HCT116 (cell line): ENCODE results near the gene TRIM72. TPM values are rescaled to one million over a fixed set of nuclear protein-coding genes. Genes with fewer than 3 reads are reported as not detected.
"Not testable (repeated sequence)": the region's sequence is repeated elsewhere in the genome, so short reads cannot be mapped to it uniquely, and the experiment has no call there.

Source experiments
- ATAC-seq: fragments of 200-7000 bp; cut with Tn5 transposase; 2 replicates; pipeline ENCODE4 v1.9.1; 2020; ENCODE audit warnings: mild to moderate bottlenecking, moderate library complexity
- BruUV-seq: library from RNA; stranded (reverse); fragments of 400-500 nt; replicated peaks from 2 replicates; lab custom pipeline; 2021; lab: Mats Ljungman, UMichigan
- CTCF ChIA-PET: fragments of 300-600 bp; sonication (Branson Sonifier 250); formaldehyde crosslinking; loops from one replicate; lab custom pipeline; 2021; ENCODE audit warnings: antibody characterized with exemption; lab: Charles Lee
- POLR2A ChIA-PET: fragments of 300-600, 350-600 bp; sonication (Branson Sonifier 250); formaldehyde crosslinking; loops from one replicate; lab custom pipeline; 2021; ENCODE audit warnings: antibody characterized with exemption; lab: Charles Lee
- RAD21 ChIA-PET, 2 experiments: fragments of 300-600 bp; sonication (Branson Sonifier 250); formaldehyde crosslinking; loops; one replicate each; lab custom pipeline; 2023; ENCODE audit warnings: low total read pairs in 2 of 2; ENCODE audit not compliant: uncharacterized antibody in 2 of 2, unreplicated experiment in 2 of 2, low non-redundant PET in 1 of 2; lab: Charles Lee
- DNase-seq: peaks from one replicate; pipeline ENCODE4 v3.0.0-alpha.2; 2010; ENCODE audit warnings: low read depth, low spot score
- H2AFZ ChIP-seq: fragments of 200-600 bp; shearing (Covaris generic), sonication (generic); 2 replicates; pipeline ENCODE4 v1.6.1; 2017; ENCODE audit warnings: low read depth, mixed run types, mixed read lengths, antibody characterized with exemption, low read length; ENCODE audit not compliant: poor library complexity, severe bottlenecking
- H3K27ac ChIP-seq: 2 replicates; pipeline ENCODE4 v1.5.1; 2012; ENCODE audit warnings: low read depth, low read length
- H3K27me3 ChIP-seq: fragments of 200-600 bp; sonication (generic); 2 replicates; pipeline ENCODE4 v1.6.1; 2016; ENCODE audit warnings: mixed run types, low read length, mixed read lengths; ENCODE audit not compliant: insufficient read depth
- H3K36me3 ChIP-seq, 2 experiments: fragments of 200-500 bp in 1 of 2; fragments of 200-600 bp in 1 of 2; sonication (Bioruptor generic) in 1 of 2; sonication (generic) in 1 of 2; 2 replicates each; pipeline versions ENCODE4 v1.5.1 to v1.6.1; 2014 to 2016; ENCODE audit warnings: low read length in 2 of 2, inconsistent platforms in 1 of 2, mixed read lengths in 1 of 2, mixed run types in 1 of 2; ENCODE audit not compliant: insufficient read depth in 2 of 2, control insufficient read depth in 1 of 2
- H3K4me1 ChIP-seq, 2 experiments: fragments of 200-600 bp in 1 of 2; sonication (generic) in 1 of 2; 2 replicates each; pipeline versions ENCODE4 v1.5.1 to v1.6.1; 2012 to 2017; ENCODE audit warnings: low read length in 2 of 2, inconsistent platforms in 1 of 2, mild to moderate bottlenecking in 1 of 2, mixed read lengths in 1 of 2, mixed run types in 1 of 2, moderate library complexity in 1 of 2; ENCODE audit not compliant: insufficient read depth in 2 of 2, control insufficient read depth in 1 of 2
- H3K4me2 ChIP-seq: fragments of 200-600 bp; sonication (generic); 2 replicates; pipeline ENCODE4 v1.6.1; 2017; ENCODE audit warnings: mixed run types, low read length, mixed read lengths
- H3K4me3 ChIP-seq, 2 experiments: fragments of 200-600 bp in 1 of 2; sonication (generic) in 1 of 2; replicated peaks in 1 of 2; 2 replicates each; pipeline ENCODE4 v1.5.1; 2011 to 2016; ENCODE audit warnings: low read length in 2 of 2, control low read depth in 1 of 2, low read depth in 1 of 2, mild to moderate bottlenecking in 1 of 2, mixed read lengths in 1 of 2, mixed run types in 1 of 2
- H3K79me2 ChIP-seq: fragments of 200-600 bp; sonication (generic); 2 replicates; pipeline ENCODE4 v1.6.1; 2017; ENCODE audit warnings: mild to moderate bottlenecking, mixed run types, low read length, moderate library complexity, mixed read lengths; ENCODE audit not compliant: insufficient read depth
- H3K9ac ChIP-seq: fragments of 200-600 bp; sonication (generic); 2 replicates; pipeline ENCODE4 v1.6.1; 2016; ENCODE audit warnings: low read length, mixed read lengths
- H3K9me2 ChIP-seq: fragments of 200-600 bp; sonication (generic), shearing (Covaris generic); 2 replicates; pipeline ENCODE4 v1.6.1; 2017; ENCODE audit warnings: mixed run types, mild to moderate bottlenecking, moderate library complexity; ENCODE audit not compliant: insufficient read depth
- H3K9me3 ChIP-seq, 2 experiments: fragments of 200-500 bp in 1 of 2; fragments of 200-600 bp in 1 of 2; sonication (Bioruptor generic) in 1 of 2; sonication (generic) in 1 of 2; 2 replicates each; pipeline ENCODE4 v1.6.1; 2014 to 2017; ENCODE audit warnings: low read length in 2 of 2, mixed read lengths in 2 of 2, inconsistent platforms in 1 of 2, low read depth in 1 of 2, mild to moderate bottlenecking in 1 of 2, mixed run types in 1 of 2, moderate library complexity in 1 of 2; ENCODE audit not compliant: control insufficient read depth in 1 of 2, insufficient read depth in 1 of 2
- H4K20me1 ChIP-seq: fragments of 200-600 bp; sonication (generic), shearing (Covaris generic); 2 replicates; pipeline ENCODE4 v1.6.1; 2017; ENCODE audit warnings: mixed run types, mild to moderate bottlenecking, moderate library complexity; ENCODE audit not compliant: insufficient read depth
- ATF3 ChIP-seq: IDR thresholded peaks from 2 replicates; pipeline ENCODE4 v1.6.1; 2012
- CBX3 ChIP-seq: IDR thresholded peaks from 2 replicates; pipeline ENCODE4 v1.6.1; 2012; ENCODE audit warnings: low read depth
- CEBPB ChIP-seq: IDR thresholded peaks from 2 replicates; pipeline ENCODE4 v1.6.1; 2012; ENCODE audit warnings: low read depth
- CTCF ChIP-seq, 3 experiments: fragments of 200-600 bp in 1 of 3; sonication (generic) in 1 of 3; IDR thresholded peaks in 2 of 3; conservative IDR thresholded peaks in 1 of 3; 2 replicates each; pipeline ENCODE4 v1.5.1; 2012 to 2017; ENCODE audit warnings: low read depth in 2 of 3, low read length in 2 of 3, antibody characterized with exemption in 1 of 3, borderline replicate concordance in 1 of 3, control low read depth in 1 of 3, mild to moderate bottlenecking in 1 of 3, mixed read lengths in 1 of 3, mixed run types in 1 of 3, moderate library complexity in 1 of 3; ENCODE audit not compliant: insufficient read depth in 1 of 3
- EGR1 ChIP-seq: IDR thresholded peaks from 2 replicates; pipeline ENCODE4 v1.6.1; 2012; ENCODE audit warnings: low read depth
- ELF1 ChIP-seq: IDR thresholded peaks from 2 replicates; pipeline ENCODE4 v1.6.1; 2012; ENCODE audit warnings: low read depth, borderline replicate concordance
- EZH2 ChIP-seq: fragments of 200-600 bp; sonication (generic); IDR thresholded peaks from 2 replicates; pipeline ENCODE4 v1.6.1; 2017; ENCODE audit warnings: antibody characterized with exemption, mixed run types
- EZH2phosphoT487 ChIP-seq: fragments of 200-600 bp; IDR thresholded peaks from 2 replicates; pipeline ENCODE4 v1.6.1; 2018; ENCODE audit warnings: antibody characterized with exemption, borderline replicate concordance
- FOSL1 ChIP-seq: IDR thresholded peaks from 2 replicates; pipeline ENCODE4 v1.6.1; 2012; ENCODE audit warnings: low read depth
- JUND ChIP-seq: IDR thresholded peaks from 2 replicates; pipeline ENCODE4 v1.6.1; 2012
- POLR2A ChIP-seq: IDR thresholded peaks from 2 replicates; pipeline ENCODE4 v1.7.0; 2011; ENCODE audit warnings: borderline replicate concordance; ENCODE audit not compliant: insufficient read depth, insufficient read length; ENCODE audit errors: extremely low read depth
- POLR2AphosphoS5 ChIP-seq: IDR thresholded peaks from 2 replicates; pipeline ENCODE4 v1.6.1; 2011; ENCODE audit warnings: mild to moderate bottlenecking, low read depth, low read length, moderate library complexity
- SIN3A ChIP-seq: IDR thresholded peaks from 2 replicates; pipeline ENCODE4 v1.6.1; 2012; ENCODE audit warnings: low read depth
- SP1 ChIP-seq: IDR thresholded peaks from 2 replicates; pipeline ENCODE4 v1.6.1; 2012; ENCODE audit warnings: low read depth
- SRF ChIP-seq: IDR thresholded peaks from 2 replicates; pipeline ENCODE4 v1.6.1; 2012; ENCODE audit warnings: low read depth
- TCF7L2 ChIP-seq: IDR thresholded peaks from 2 replicates; pipeline ENCODE4 v1.7.0; 2011; ENCODE audit warnings: borderline replicate concordance, inconsistent platforms; ENCODE audit not compliant: insufficient read depth, insufficient read length; ENCODE audit errors: extremely low read depth
- YY1 ChIP-seq: IDR thresholded peaks from 2 replicates; pipeline ENCODE4 v1.6.1; 2011; ENCODE audit warnings: low read length, low read depth, moderate library complexity, mild to moderate bottlenecking; ENCODE audit not compliant: insufficient replicate concordance; ENCODE audit errors: extremely low read depth
- ZBTB33 ChIP-seq: IDR thresholded peaks from 2 replicates; pipeline ENCODE4 v1.6.1; 2011; ENCODE audit warnings: mild to moderate bottlenecking, low read length, moderate library complexity; ENCODE audit not compliant: insufficient replicate concordance; ENCODE audit errors: extremely low read depth
- ZFX ChIP-seq: fragments of 450-650 bp; IDR thresholded peaks from 2 replicates; pipeline ENCODE4 v1.6.1; 2017
- ZNF274 ChIP-seq: fragments of 200-500 bp; sonication (Bioruptor generic); IDR thresholded peaks from 2 replicates; pipeline ENCODE4 v1.6.1; 2014; ENCODE audit warnings: mild to moderate bottlenecking, low read depth, low read length, inconsistent platforms
- intact Hi-C: fragments of 100-400 bp; cut with micrococcal nuclease; formaldehyde crosslinking; loops from 2 replicates; pipeline ENCODE4 v1.10.0; 2022
- total RNA-seq: library from RNA; stranded (reverse); gene quantifications from one replicate; pipeline ENCODE4 v1.2.1, GENCODE V29; 2021; ENCODE audit not compliant: unreplicated experiment

The TRIM72 gene
- total RNA-seq, 1 experiment from 2014 or later = 43.8 TPM

GRCh38 chr16:31199430-31200041 lies 14.4 kb upstream of the TRIM72 start:
- no peak overlapping the region for H3K4me2 ChIP-seq
- no peak for DNase-seq
- RAD21 ChIA-PET = no interaction called here
- H3K4me3 ChIP-seq = no peak overlapping the region
- intact Hi-C loops = no loop called here
- peaks cover 14% of the 10 kb centered on the region; the same call in 1 of the 2 replicates for H4K20me1 ChIP-seq
- POLR2A ChIA-PET = no interaction called here
- H3K27me3 ChIP-seq = no peaks in the 10 kb centered on the region
- no peak for ATAC-seq
- no peaks in the 10 kb centered on the region for H3K9me3 ChIP-seq
- H3K9ac ChIP-seq = no peak overlapping the region
- H3K9me2 ChIP-seq = no peaks in the 10 kb centered on the region
- H3K27ac ChIP-seq = 0 out of 2 replicates have a peak overlapping the region, but pooled peaks have one; percentile 7
- peaks cover 27% of the 10 kb centered on the region for H3K79me2 ChIP-seq
- H2AFZ ChIP-seq = no peak overlapping the region
- BruUV-seq = no TSS peak
- CTCF ChIA-PET = no interaction called here
- H3K36me3 ChIP-seq = peaks cover 26 to 54% of the 10 kb centered on the region in 2 experiments
- TF ChIP-seq EGR1 (no peak), SIN3A (no peak), CEBPB (no peak), YY1 (no peak), CTCF (IDR thresholded peaks at IDR 0.05 in 2 of 3, conservative IDR thresholded peaks at IDR 0.05 in 1 of 3; ENCODE audit: borderline replicate concordance in 1 of 3, insufficient read depth in 1 of 3, low read depth in 2 of 3, low read length in 2 of 3) (no peak), ZNF274 (no peak), ELF1 (no peak), JUND (no peak), CBX3 (no peak), TCF7L2 (no peak), EZH2 (no peak), SP1 (no peak), SRF (no peak), EZH2phosphoT487 (no peak), ZBTB33 (no peak), ATF3 (no peak), POLR2A (no peak), FOSL1 (no peak), POLR2AphosphoS5 (no peak; the same call in 1 of the 2 replicates), ZFX (no peak)
- TF ChIP-seq, all 23 proteins: peak for 0
- H3K4me1 ChIP-seq = peaks cover 0 to 6% of the 10 kb centered on the region in 2 experiments; a peak in 1 of 4 replicates

- POLR2A ChIA-PET, BruUV-seq: not testable (repeated sequence)
Measured at GRCh38 chr16:31200111-31200510, 13.8 kb upstream of the TRIM72 start.

More at GRCh38 chr16:31200111-31200510, 13.8 kb upstream of the TRIM72 start:
- H3K9ac ChIP-seq, intact Hi-C loops, H3K9me3 ChIP-seq, RAD21 ChIA-PET, DNase-seq, H3K4me3 ChIP-seq, H3K4me1 ChIP-seq, H4K20me1 ChIP-seq, H3K27ac ChIP-seq, H3K9me2 ChIP-seq, ATAC-seq, H3K27me3 ChIP-seq, H2AFZ ChIP-seq, H3K4me2 ChIP-seq: not testable (repeated sequence)
- CTCF ChIA-PET = interaction anchor here (1.7 kb wide), 1 partner anchor 58 kb away, joined by 3 read pairs; no protein-coding TSS in a partner anchor
- Histone ChIP-seq H3K36me3 (peaks cover 20 to 49% of the 10 kb centered on the region in 2 experiments), H3K79me2 (peaks cover 21% of the 10 kb centered on the region; the same call in 1 of the 2 replicates)
